Measurements from ENCODE around the gene GYPE. TPM values are rescaled to one million over a fixed set of nuclear protein-coding genes. Genes with fewer than 3 reads are reported as not detected.
"Not testable (repeated sequence)": the region's sequence is repeated elsewhere in the genome, so short reads cannot be mapped to it uniquely, and the experiment has no call there.

Gene GYPE
- total and polyA plus RNA-seq, 7 donors: 0.08 to 0.26 (median 0.16) TPM; not detected in 1

DNA sequence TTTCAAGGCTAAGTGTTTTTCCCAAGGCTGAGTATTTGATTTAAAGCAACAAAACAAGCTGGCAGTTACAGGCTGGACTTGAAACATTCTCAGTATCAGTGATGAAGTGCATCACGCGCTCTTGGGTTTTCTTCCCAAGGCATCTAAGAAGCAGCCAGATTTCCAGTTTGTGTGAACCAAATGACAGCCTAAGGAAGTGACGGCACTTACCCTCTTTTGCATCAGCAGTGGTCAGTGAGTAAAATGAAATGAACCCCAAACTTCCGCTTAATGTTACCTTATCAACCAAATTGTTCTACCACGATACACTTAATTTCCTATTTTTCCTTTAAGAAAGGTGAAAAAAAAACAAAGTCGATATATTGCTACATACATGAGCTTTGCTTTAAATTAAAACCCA, 15.8 kb upstream of the GYPE start:
- Histone ChIP-seq H3K27me3 (ENCODE audit: insufficient read depth in 3 of 3, low read length in 2 of 3) (no peaks in the 10 kb centered on the region), H3K27ac (no peak overlapping the region), H3K9me3 (no peaks in the 10 kb centered on the region), H3K4me3 (no peak overlapping the region), H3K4me1 (no peaks in the 10 kb centered on the region), H3K36me3 (ENCODE audit: insufficient read depth in 1 of 2, low read depth in 1 of 2) (no peaks in the 10 kb centered on the region)
- TF ChIP-seq, protein P1, sequence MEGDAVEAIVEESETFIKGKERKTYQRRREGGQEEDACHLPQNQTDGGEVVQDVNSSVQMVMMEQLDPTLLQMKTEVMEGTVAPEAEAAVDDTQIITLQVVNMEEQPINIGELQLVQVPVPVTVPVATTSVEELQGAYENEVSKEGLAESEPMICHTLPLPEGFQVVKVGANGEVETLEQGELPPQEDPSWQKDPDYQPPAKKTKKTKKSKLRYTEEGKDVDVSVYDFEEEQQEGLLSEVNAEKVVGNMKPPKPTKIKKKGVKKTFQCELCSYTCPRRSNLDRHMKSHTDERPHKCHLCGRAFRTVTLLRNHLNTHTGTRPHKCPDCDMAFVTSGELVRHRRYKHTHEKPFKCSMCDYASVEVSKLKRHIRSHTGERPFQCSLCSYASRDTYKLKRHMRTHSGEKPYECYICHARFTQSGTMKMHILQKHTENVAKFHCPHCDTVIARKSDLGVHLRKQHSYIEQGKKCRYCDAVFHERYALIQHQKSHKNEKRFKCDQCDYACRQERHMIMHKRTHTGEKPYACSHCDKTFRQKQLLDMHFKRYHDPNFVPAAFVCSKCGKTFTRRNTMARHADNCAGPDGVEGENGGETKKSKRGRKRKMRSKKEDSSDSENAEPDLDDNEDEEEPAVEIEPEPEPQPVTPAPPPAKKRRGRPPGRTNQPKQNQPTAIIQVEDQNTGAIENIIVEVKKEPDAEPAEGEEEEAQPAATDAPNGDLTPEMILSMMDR (IDR thresholded peaks at IDR 0.05): no peak
- DNase-seq (no peak), ATAC-seq (no peak)
- intact Hi-C loops (cut with DNase I): no loop called here
- 80 to 86% (median 81%) methylated on average over 6 of the region's 6 CpGs for WGBS, 3 donors

DNA sequence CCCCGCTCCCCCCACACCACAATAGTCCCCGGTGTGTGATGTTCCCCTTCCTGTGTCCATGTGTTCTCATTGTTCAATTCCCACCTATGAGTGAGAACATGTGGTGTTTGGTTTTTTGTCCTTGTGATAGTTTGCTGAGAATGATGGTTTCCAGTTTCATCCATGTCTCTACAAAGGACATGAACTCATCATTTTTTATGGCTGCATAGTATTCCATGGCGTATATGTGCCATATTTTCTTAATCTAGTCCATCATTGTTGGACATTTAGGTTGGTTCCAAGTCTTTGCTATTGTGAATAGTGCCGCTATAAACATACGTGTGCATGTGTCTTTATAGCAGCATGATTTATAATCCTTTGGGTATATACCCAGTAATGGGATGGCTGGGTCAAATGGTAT, 11.1 kb upstream of the GYPE start:
- intact Hi-C loops (cut with DNase I); H3K9me3 ChIP-seq; DNase-seq; H3K4me3 ChIP-seq; H3K36me3 ChIP-seq (ENCODE audit: insufficient read depth in 1 of 2, low read depth in 1 of 2); H3K4me1 ChIP-seq; H3K27ac ChIP-seq; H3K27me3 ChIP-seq (ENCODE audit: insufficient read depth in 3 of 3, low read length in 2 of 3); ATAC-seq: not testable (repeated sequence)
- WGBS, 3 donors: 88 to 96% (median 96%) methylated on average over 3 to 5 of the region's 5 CpGs

DNA sequence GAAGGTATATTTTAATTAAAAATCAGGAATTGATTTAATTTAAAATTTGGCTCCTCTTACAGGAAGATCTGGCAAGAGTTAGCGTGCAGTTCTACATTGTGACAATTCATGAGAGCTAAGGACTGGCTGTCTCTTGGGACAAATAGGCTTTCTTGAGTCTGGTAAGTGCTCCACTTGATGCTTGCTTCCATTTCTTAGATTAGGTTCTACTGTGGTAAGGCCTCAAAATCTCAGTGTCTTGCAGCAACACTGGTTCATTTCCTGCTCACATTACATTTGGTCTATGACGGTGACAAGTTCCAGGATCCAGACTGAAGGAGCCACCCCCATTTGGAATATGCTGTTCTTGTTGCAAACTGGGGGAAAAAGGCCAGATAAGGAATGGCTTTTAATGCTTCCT, 7.1 kb upstream of the GYPE start:
- DNase-seq; H3K36me3 ChIP-seq (ENCODE audit: insufficient read depth in 1 of 2, low read depth in 1 of 2); H3K27me3 ChIP-seq (ENCODE audit: insufficient read depth in 3 of 3, low read length in 2 of 3); H3K9me3 ChIP-seq; H3K27ac ChIP-seq; intact Hi-C loops (cut with DNase I); ATAC-seq; H3K4me1 ChIP-seq: not testable (repeated sequence)
- H3K4me3 ChIP-seq: peak overlapping the region; percentile 63
- 31 to 61% (median 53%) methylated on average over 1 to 2 of the region's 2 CpGs for WGBS, 3 donors

DNA sequence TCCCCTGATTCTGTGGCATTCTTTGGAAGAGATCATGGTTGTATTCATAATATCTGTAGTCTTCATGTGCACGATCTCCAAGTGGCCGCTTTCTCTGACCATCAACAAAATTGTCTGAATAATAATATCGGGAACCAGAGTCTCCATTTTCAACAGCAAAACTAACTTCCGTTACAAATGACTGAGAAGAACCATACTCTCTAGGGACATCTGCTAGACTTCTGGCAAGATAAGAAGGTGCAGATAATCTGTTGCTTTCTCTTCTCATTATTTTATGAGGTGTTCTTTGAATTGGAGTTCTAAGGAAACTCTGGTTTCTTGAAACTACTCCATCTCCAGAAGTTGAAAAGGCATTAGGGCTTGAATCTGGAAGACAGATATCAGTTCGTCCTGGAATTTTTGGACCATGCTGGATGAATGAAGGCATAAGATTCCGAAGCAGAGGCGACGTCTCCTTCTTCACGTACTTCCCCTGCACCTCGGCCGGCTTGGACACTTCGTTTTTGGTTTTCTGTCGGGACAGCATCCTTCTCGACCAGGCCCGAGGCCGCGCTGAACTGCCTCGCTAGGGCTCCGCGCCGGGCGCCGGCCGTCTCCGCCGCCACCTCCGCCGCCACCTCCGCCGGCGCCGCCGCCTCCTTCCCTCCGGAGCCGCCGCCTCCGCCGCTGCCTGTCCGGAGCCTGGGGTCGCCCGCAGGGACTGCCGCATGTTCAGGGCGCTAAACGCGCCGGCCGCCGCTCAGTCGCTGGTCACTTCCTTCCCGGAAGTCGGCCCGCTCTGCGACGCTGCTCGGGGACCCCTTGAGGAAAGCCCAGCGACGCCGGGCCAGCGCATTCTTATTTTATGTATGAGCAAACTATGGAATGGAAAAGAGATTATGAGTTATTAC, 6.4 kb upstream of the GYPE start:
- intact Hi-C loops (cut with DNase I): not testable (repeated sequence)

DNA sequence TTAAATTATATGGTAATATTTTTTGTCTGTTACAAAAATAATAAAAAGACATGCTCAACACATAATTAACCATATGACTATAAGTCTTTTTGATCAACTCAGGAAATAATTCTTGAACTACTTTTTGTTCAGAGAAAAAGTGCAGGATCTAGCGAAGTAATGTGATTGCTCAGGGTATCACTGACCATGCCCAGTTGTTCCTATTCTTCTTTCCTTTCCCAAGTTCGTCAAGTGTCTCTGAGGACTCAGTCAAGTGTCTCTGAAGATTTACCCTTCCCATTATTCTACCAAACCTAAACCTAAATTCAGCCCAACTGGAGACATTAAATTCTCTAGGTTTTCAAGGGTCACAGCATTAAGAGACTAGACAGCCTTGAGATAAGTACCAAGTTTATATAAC, 5.5 kb upstream of the GYPE start:
- H3K27ac ChIP-seq; DNase-seq; H3K9me3 ChIP-seq; H3K36me3 ChIP-seq (ENCODE audit: insufficient read depth in 1 of 2, low read depth in 1 of 2); H3K4me1 ChIP-seq; H3K27me3 ChIP-seq (ENCODE audit: insufficient read depth in 3 of 3, low read length in 2 of 3); ATAC-seq; intact Hi-C loops (cut with DNase I): not testable (repeated sequence)
- peak overlapping the region; percentile 63 for H3K4me3 ChIP-seq
- WGBS, 3 donors: 69 to 81% (median 73%) methylated on average over 2 of the region's 2 CpGs

More for the DNA sequence above, 6.4 kb upstream of the GYPE start:
- DNase-seq (peak; percentile 56 to 72), ATAC-seq (peak in 2 of 4 donors; percentile 61 to 71)
- H3K36me3 ChIP-seq (ENCODE audit: insufficient read depth in 1 of 2, low read depth in 1 of 2); H3K9me3 ChIP-seq; H3K4me1 ChIP-seq; H3K27ac ChIP-seq; H3K27me3 ChIP-seq (ENCODE audit: insufficient read depth in 3 of 3, low read length in 2 of 3): not testable (repeated sequence)
- WGBS, 3 donors: 11 to 30% (median 12%) methylated on average over 59 of the region's 59 CpGs
- H3K4me3 ChIP-seq: peak overlapping the region; percentile 63

DNA sequence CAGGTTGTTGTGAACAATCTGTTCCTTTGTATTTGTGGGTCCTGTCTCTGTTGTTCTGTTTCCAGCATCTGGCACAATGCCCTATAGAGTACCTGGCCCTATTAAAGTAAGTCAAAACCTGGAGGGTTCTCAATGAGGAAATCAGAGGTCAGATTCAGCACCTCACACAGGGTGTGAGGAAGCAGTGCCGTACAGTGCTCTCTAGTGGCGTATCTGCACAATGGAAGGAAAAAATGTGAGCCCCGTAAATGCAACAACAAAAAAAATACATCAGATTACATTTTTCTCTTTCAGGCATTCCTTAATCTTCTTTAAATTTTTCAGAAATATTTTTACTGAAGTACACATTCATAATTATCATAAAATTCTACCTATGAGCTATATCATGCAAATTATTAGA, 2.5 kb upstream of the GYPE start:
- H3K27ac ChIP-seq; H3K9me3 ChIP-seq; H3K36me3 ChIP-seq (ENCODE audit: insufficient read depth in 1 of 2, low read depth in 1 of 2); H3K4me1 ChIP-seq; H3K4me3 ChIP-seq; intact Hi-C loops (cut with DNase I); H3K27me3 ChIP-seq (ENCODE audit: insufficient read depth in 3 of 3, low read length in 2 of 3); DNase-seq: not testable (repeated sequence)
- 18 to 35% (median 30%) methylated on average over 3 of the region's 3 CpGs for WGBS, 3 donors
- ATAC-seq: peak in 3 of 4 donors; percentile 28 to 58 (median 53)
- TF ChIP-seq, protein P1 (IDR thresholded peaks at IDR 0.05): peak; percentile 28

DNA sequence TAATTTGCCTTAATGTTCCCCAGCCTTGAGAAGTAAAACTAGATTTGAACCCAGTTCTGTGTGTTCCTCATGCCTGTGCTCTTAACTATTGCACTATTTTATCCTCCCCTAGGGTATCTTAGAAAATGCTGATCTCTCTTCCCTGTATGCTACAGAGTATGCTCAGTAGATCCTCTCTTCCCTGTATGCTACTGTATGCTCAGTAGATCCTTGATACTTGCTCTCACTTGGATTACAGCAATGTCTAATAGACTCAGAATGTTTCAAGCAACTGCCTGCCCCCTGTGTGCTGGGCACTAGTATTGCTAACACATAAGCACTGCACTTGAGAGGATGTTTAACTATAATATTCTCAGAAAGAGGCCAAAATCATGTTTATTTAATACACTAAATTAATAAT, 928 bp downstream of the GYPE start:
- H3K4me3 ChIP-seq; H3K4me1 ChIP-seq; H3K27ac ChIP-seq; H3K9me3 ChIP-seq; H3K27me3 ChIP-seq (ENCODE audit: insufficient read depth in 3 of 3, low read length in 2 of 3); H3K36me3 ChIP-seq (ENCODE audit: insufficient read depth in 1 of 2, low read depth in 1 of 2); DNase-seq; intact Hi-C loops (cut with DNase I); ATAC-seq: not testable (repeated sequence)

DNA sequence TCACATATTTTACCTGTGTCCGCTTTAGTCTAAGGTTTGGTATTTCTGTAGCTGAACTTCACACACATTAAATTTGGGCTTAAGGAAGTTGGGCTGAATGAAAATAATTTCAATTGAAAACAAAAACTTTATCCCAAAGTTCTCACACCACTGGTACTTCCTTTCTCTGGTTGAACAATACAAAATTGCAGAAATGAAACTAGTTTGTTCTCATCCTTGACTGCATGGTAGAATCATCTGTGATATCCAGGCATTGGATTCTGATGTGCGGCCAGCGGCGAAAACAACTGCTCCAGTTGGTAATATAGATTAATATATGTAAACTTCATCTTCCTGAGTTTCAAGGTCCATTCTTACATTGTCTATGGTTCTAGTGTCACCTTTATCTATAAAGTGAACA, 15.0 kb downstream of the GYPE start:
- intact Hi-C loops (cut with DNase I); DNase-seq; H3K4me1 ChIP-seq; H3K27ac ChIP-seq; H3K27me3 ChIP-seq (ENCODE audit: insufficient read depth in 3 of 3, low read length in 2 of 3); H3K4me3 ChIP-seq; H3K36me3 ChIP-seq (ENCODE audit: insufficient read depth in 1 of 2, low read depth in 1 of 2); H3K9me3 ChIP-seq; ATAC-seq: not testable (repeated sequence)
- WGBS, 3 donors: 67 to 75% (median 71%) methylated on average over 4 of the region's 4 CpGs

DNA sequence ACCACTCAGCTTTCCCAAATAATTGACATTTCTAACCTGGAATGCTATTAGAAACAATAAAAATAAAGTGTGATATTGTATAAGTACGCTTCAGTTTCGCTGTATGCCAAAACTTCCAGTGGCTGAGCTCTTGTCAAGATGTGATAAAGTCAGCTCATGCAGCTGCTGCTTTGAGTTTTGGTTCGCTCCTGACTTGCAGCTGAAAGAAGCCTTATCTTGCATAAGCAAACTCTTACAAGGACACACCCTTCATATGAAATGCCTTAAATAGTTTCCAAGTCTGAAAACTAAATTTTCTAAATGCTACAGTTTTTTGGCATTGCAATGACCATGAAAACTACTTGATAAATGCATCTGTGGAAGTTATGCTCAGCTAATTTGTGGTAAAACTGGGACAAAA, 17.2 kb downstream of the GYPE start:
- intact Hi-C loops (cut with DNase I): loop anchor here (10.0 kb wide), 1 partner anchor 117 kb away; no protein-coding TSS in a partner anchor
- not testable (repeated sequence) for H3K4me3 ChIP-seq; H3K9me3 ChIP-seq; H3K36me3 ChIP-seq (ENCODE audit: insufficient read depth in 1 of 2, low read depth in 1 of 2); ATAC-seq; H3K4me1 ChIP-seq; H3K27me3 ChIP-seq (ENCODE audit: insufficient read depth in 3 of 3, low read length in 2 of 3); DNase-seq; H3K27ac ChIP-seq
- 38% methylated on average over 1 of the region's 3 CpGs; no CpG with 5 or more reads in 2 of the 3 donors for WGBS, 3 donors

DNA sequence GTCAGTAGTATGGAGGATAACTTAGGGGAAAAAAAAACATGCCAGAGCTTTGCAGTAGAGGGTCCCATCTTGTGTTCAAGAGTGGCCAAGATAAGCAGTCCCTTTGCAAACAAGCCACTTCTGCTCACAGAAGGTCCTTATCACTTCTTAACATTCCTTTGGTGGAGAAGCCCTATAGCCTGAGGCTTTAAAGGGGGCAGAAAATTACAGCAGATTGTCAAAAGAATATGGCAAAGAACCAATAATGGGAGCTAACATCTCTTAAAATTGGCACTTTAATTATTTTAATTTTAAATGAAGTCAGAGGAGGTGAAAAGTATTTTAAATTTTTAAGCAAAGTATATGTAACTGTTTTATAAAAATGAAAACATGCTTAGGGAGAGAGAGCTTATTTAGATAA, 20.4 kb downstream of the GYPE start:
- H3K36me3 ChIP-seq (ENCODE audit: insufficient read depth in 1 of 2, low read depth in 1 of 2); H3K27me3 ChIP-seq (ENCODE audit: insufficient read depth in 3 of 3, low read length in 2 of 3); H3K27ac ChIP-seq; H3K4me1 ChIP-seq; ATAC-seq; H3K9me3 ChIP-seq; DNase-seq; H3K4me3 ChIP-seq: not testable (repeated sequence)
- intact Hi-C loops (cut with DNase I): loop anchor here (10.0 kb wide), 1 partner anchor 120 kb away; no protein-coding TSS in a partner anchor
